GM21576 (cell line): ENCODE measurements around the gene ESYT2.
"Not testable (repeated sequence)": the region's sequence is repeated elsewhere in the genome, so short reads cannot be mapped to it uniquely, and the experiment has no call there.

Experiments
- ATAC-seq: cut with Tn5 transposase; IDR thresholded peaks from one replicate; pipeline ENCODE4 v1.9.1; 2021; ENCODE audit warnings: mild to moderate bottlenecking, moderate library complexity; ENCODE audit not compliant: unreplicated experiment

The ESYT2 gene, protein sequence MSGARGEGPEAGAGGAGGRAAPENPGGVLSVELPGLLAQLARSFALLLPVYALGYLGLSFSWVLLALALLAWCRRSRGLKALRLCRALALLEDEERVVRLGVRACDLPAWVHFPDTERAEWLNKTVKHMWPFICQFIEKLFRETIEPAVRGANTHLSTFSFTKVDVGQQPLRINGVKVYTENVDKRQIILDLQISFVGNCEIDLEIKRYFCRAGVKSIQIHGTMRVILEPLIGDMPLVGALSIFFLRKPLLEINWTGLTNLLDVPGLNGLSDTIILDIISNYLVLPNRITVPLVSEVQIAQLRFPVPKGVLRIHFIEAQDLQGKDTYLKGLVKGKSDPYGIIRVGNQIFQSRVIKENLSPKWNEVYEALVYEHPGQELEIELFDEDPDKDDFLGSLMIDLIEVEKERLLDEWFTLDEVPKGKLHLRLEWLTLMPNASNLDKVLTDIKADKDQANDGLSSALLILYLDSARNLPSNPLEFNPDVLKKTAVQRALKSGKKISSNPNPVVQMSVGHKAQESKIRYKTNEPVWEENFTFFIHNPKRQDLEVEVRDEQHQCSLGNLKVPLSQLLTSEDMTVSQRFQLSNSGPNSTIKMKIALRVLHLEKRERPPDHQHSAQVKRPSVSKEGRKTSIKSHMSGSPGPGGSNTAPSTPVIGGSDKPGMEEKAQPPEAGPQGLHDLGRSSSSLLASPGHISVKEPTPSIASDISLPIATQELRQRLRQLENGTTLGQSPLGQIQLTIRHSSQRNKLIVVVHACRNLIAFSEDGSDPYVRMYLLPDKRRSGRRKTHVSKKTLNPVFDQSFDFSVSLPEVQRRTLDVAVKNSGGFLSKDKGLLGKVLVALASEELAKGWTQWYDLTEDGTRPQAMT

DNA sequence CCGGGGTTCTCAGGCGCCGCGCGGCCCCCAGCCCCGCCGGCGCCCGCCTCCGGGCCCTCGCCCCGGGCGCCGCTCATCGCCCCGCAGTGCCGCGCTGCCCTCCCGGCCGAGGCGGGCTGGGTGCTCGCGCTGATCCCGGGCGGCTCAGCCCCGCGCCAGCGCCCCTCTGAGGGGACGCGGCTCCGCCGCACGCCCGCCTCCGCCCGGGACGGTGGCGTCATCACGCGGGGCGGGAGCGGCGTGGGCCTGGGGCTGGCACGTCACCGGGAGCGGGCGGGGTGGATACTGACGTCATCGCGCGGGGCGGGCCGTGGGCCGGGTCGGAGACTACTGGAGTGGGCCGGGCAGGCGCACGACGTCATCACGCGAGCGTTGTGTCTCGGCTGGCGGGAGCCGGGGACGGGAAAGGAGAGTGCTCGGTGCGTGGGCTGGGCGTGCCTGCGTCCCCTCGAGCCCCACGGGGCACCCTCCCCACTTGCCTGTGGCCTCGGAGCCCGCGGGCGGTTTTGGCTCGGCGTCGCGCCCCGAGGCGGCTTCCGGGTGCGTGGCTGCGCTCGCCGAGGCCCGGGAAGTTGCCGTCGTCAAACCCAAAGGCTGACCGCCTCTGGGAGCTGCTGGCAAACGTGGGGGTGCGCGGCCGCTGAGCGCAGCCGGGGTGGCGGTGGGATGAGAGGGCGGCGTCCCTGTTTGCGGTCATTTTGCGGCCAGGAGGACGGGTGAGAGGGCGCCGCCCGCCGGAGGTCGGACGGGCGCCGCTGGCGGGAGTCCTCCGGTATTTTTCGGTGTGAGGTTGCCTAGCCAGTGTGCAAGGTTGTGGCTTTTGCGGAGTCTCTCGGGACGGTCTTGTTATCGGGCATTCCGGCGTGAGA is at the start of gene ESYT2:
Gene ESYT2 (minus strand): TSS at position 168 of the 869 bp plus-strand sequence. CDS start 91 bp downstream, at position 77.
- ATAC-seq = peak; percentile 73

DNA sequence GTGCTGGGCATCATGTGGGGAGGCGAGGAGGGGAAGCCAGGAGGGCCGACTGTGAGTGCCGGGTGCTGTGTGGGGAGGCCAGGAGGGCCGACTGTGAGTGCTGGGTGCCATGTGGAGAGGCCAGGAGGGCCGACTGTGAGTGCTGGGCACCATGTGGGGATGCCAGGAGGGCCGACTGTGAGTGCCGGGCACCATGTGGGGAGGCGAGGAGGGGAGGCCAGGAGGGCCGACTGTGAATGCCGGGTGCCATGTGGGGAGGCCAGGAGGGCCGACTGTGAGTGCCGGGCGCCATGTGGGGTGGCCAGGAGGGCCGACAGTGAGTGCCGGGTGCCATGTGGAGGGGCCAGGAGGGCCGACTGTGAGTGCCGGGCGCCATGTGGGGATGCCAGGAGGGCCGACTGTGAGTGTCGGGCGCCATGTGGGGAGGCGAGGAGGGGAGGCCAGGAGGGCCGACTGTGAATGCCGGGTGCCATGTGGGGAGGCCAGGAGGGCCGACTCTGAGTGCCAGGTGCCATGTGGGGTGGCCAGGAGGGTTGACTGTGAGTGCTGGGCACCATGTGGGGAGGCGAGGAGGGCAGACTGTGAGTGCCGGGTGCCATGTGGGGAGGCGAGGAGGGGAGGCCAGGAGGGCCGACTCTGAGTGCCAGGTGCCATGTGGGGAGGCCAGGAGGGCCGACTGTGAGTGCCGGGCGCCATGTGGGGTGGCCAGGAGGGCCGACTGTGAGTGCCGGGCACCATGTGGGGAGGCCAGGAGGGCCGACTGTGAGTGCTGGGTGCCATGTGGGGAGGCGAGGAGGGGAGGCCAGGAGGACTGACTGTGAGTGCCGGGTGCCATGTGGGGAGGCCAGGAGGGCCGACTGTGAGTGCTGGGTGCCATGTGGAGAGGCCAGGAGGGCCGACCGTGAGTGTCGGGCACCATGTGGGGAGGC is 49.1 kb upstream of the ESYT2 start:
- not testable (repeated sequence) for ATAC-seq

GRCh38 chr7:158876984-158877383 is 47.7 kb upstream of the ESYT2 start:
- ATAC-seq = no peak

DNA sequence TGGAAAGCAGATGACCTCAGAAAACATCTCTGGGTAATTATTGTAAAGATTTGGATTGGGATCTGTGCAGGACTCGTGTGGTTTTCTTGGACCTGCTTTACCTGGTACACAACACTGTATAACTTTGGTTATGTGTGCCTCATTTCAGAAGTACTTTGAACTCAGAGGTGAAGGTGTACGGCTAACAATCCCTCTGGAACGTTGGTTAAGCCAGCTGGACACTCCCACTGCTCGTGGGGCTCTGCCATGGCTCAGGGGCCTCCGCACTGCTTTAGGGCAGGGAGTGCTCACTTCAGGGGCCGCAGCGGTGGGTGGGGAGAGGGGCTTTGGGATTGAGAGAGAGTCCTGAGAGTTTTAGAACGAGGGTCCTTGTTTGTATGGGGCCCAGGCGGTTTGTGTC is 40.6 kb upstream of the ESYT2 start:
- no peak for ATAC-seq

- no peak for ATAC-seq
These were observed 39.6 kb upstream of the ESYT2 start for GRCh38 chr7:158868764-158869410.

DNA sequence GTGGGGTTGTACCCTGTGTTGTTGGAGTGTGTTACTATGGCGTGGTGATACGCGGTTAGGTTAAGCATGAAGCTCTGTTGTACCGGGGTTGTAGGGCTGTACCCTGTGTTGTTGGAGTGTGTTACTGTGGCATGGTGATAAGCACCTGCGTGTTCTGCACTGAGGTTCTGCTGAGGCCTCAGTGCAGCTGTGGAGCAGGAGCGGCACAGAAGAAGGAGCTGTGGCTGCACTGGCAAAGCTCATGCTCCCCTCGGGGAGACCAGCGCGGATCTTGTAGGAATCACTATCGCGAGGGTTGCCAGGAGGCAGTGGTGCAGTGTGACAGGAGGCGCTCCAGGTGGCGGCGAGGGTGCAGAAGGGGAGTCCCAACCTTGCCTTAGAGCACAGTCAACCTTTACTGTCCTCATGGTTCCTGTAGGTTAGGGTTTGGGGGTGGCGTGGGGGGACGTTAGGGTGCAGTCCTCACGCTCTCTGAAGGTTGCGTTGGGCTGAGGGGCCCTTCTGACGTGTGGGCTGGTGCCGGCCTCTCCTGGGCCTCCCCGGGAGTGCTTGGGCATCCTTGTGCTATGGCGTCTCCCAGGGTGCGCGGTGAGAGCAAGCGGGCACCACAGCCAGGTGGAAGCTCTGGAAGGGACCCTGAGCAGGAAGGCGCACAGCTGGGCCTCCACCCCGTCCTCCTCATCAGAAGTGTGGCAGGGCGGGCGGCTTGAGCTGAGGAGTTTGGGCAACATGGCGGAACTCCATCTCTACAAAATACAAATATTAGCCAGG is 38.1 kb upstream of the ESYT2 start:
- ATAC-seq = no peak

DNA sequence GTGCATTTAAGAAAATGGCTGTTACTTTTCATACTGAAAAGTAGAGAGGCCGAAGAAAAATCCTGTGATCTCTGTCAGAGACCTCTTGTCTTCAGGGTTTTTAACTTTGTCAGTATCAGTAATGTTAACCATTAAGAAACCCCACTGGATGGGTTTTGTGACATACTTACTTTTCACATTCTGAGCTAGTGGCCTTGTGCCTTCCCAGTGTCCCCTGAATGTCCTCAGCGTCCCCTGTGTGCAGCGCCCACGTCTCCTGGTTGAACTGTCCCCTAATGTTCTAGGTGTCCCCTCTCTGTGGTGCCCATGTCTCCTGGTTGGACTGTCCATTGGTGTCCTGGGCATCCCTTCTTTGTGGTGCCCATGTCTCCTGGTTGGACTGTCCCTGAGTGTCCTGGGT is 36.7 kb upstream of the ESYT2 start:
- no peak for ATAC-seq

DNA sequence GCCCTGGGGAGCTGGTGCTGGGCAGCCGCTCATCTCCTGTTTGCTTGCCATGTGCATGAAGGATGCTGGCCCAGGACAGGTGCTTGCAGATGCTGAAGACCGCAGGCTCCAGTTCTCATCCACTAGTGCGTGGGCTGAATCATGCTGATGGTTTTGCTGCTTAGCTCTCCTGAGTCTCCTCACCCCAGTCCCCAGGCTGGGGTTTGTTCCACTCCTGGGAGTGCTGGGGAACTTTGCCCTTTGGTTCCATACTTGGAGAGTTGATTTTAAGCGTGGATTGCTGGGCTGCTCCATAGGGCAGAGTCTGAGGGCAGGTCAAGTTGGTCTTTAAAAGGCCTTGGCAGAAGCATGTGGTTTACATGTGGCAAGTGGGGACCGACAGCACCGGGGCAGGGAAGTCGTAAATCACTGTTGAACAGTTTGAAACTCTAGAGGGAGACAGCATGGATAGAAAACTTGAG is 36.2 kb upstream of the ESYT2 start:
- no peak for ATAC-seq

- no peak for ATAC-seq
These were observed 35.5 kb upstream of the ESYT2 start for GRCh38 chr7:158864833-158865232.

DNA sequence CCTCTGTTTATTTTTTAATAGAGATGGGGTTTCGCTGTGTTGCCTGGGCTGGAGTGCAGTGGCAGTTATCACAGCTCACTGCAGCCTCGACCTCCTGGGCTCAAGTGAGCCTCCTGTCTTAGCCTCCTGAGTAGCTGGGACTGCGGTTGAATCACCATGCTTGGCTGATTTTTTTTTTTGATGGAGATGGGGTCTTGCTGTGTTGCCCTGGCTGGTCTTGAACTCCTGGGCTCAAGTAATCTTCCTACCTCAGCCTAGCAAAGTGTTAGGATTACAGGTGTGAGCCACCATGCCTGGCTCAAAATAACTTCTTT is 35.2 kb upstream of the ESYT2 start:
- no peak for ATAC-seq

DNA sequence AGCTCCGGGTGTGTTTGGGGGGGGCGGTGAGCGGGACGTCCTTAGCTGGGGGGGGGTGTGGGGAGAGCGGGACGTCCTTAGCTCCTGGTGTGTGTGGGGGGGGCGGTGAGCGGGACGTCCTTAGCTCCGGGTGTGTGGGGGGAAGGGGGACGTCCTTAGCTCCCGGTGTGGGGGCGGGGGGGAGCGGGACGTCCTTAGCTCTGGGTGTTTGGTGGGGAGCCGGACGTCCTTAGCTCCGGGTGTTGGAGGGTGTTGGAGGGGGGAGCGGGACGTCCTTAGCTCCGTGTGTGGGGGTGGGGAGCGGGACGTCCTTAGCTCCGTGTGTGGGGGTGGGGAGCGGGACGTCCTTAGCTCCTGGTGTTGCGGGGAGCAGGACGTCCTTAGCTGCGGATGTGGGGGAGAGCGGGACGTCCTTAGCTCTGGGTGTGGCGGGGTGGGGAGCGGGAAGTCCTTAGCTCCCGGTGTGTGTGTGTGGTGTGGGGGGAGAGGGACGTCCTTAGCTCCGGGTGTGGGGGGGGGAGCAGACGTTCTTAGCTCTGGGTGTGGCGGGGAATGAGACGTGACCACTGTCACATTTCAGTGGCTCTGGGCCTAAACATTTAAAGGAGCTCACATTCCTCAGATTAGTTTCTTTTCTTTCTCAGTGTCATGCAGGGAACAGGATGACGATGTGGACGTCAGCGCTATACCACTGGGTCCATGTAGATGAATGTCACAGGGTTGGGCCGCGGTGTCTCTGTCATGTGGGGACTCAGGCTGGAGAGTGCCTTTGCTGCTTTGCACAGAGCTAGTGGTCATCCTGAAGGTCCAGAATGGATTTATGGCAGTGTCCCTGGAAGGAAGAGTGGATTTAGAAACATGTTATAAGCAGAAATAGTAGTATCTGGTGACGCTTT is 34.5 kb upstream of the ESYT2 start:
- ATAC-seq = peak; percentile 35

- ATAC-seq = peak; percentile 47
These were observed 33.8 kb upstream of the ESYT2 start for GRCh38 chr7:158862985-158863610.

DNA sequence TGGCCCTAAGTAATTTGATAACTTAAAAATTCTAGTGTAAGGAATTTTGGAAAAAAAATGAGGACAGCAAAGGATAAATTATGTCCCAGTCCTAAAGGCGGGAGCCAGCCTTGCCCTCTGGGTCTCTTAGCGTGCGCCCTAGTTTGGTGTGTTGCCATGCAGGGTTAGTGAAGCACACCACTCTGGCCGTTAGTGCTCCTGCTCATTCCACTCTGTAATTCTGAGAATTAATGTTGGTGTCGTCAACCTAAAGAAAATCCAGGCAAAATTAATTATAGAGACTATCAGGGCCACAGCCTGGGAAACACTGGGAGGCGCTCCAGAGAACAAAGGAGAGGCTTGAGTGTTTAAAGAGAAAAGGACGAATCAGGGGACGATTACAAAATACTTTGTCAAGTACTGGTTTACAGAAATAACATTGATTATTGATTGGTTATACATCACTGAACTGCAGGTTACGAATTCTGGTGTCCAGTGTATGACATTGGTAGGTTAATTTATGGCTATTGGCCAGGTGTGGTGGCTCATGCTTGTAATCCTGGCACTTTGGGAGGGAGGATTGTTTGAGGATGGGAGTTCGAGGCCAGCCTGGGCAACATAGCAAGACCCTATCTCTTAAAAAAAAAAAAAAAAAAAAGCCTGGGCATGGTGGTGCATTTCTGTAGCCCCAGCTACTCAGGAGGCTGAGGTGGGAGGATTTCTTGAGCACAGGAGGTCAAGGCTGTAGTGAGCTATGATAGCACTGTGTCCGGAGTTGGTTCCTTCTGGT is 32.8 kb upstream of the ESYT2 start:
- no peak for ATAC-seq

- no peak for ATAC-seq
These were observed 31.9 kb upstream of the ESYT2 start for GRCh38 chr7:158861004-158861787.

GRCh38 chr7:158860394-158860793 is 31.1 kb upstream of the ESYT2 start:
- ATAC-seq = no peak
